Measurements from ENCODE around the gene CASTOR2.
"Not testable (repeated sequence)": the region's sequence is repeated elsewhere in the genome, so short reads cannot be mapped to it uniquely, and the experiment has no call there.

Gene CASTOR2

GRCh38 chr7:74963704-74964510 is 598 bp upstream of the CASTOR2 start:
- not testable (repeated sequence) for H3K36me3 ChIP-seq (ENCODE audit: insufficient read depth, low read length); H3K9me3 ChIP-seq (ENCODE audit: insufficient read depth, low read depth, low read length); H3K4me1 ChIP-seq (ENCODE audit: insufficient read depth, low read length); H3K27ac ChIP-seq (ENCODE audit: low read depth, low read length); H3K9ac ChIP-seq (ENCODE audit: low read depth, low read length); H3K27me3 ChIP-seq (ENCODE audit: insufficient read depth, low read length)
- H3K4me3 ChIP-seq (ENCODE audit: low read length), result peak overlapping the region; percentile 45
- WGBS, result 24% methylated on average over 10 of the region's 32 CpGs

- not testable (repeated sequence) for H3K4me1 ChIP-seq (ENCODE audit: insufficient read depth, low read length)
Measured at GRCh38 chr7:74966208-74966854, 1.8 kb downstream of the CASTOR2 start.

DNA sequence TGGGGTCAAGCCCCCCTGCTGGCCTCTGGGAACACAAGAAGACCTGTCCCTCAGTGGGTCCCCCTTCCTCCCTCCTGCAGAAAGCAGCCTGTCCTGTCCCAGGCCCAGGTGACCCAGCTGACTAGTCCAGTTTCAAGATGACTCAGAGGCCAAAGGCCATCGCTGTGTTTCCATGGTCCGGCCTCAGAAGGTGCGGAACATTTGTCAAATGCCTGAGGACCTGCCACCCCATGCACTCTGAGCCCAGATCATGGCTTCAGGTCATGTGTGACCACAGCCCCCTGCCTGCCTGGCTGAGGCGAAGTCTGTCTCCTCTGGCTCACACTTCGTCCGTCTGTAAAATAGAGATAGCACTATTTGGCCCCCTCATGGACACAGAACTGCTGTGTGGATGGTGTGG is 2.4 kb downstream of the CASTOR2 start:
- H3K36me3 ChIP-seq (ENCODE audit: insufficient read depth, low read length), result not testable (repeated sequence)
- no CpG with 5 or more reads among the region's 6 CpGs for WGBS

More at GRCh38 chr7:74966208-74966854, 1.8 kb downstream of the CASTOR2 start:
- not testable (repeated sequence) for H3K9ac ChIP-seq (ENCODE audit: low read depth, low read length); H3K9me3 ChIP-seq (ENCODE audit: insufficient read depth, low read depth, low read length); H3K27ac ChIP-seq (ENCODE audit: low read depth, low read length); H3K36me3 ChIP-seq (ENCODE audit: insufficient read depth, low read length); H3K27me3 ChIP-seq (ENCODE audit: insufficient read depth, low read length); H3K4me3 ChIP-seq (ENCODE audit: low read length)
- 40% methylated on average over 1 of the region's 16 CpGs for WGBS

GRCh38 chr7:74971431-74971830 is 6.9 kb downstream of the CASTOR2 start:
- WGBS, result no CpG with 5 or more reads among the region's 4 CpGs
- H3K27ac ChIP-seq (ENCODE audit: low read depth, low read length); H3K9ac ChIP-seq (ENCODE audit: low read depth, low read length); H3K27me3 ChIP-seq (ENCODE audit: insufficient read depth, low read length); H3K9me3 ChIP-seq (ENCODE audit: insufficient read depth, low read depth, low read length); H3K4me3 ChIP-seq (ENCODE audit: low read length); H3K4me1 ChIP-seq (ENCODE audit: insufficient read depth, low read length); H3K36me3 ChIP-seq (ENCODE audit: insufficient read depth, low read length): not testable (repeated sequence)

More for the DNA sequence above, 2.4 kb downstream of the CASTOR2 start:
- H3K27ac ChIP-seq (ENCODE audit: low read depth, low read length); H3K9me3 ChIP-seq (ENCODE audit: insufficient read depth, low read depth, low read length); H3K27me3 ChIP-seq (ENCODE audit: insufficient read depth, low read length); H3K4me3 ChIP-seq (ENCODE audit: low read length); H3K4me1 ChIP-seq (ENCODE audit: insufficient read depth, low read length); H3K9ac ChIP-seq (ENCODE audit: low read depth, low read length): not testable (repeated sequence)

DNA sequence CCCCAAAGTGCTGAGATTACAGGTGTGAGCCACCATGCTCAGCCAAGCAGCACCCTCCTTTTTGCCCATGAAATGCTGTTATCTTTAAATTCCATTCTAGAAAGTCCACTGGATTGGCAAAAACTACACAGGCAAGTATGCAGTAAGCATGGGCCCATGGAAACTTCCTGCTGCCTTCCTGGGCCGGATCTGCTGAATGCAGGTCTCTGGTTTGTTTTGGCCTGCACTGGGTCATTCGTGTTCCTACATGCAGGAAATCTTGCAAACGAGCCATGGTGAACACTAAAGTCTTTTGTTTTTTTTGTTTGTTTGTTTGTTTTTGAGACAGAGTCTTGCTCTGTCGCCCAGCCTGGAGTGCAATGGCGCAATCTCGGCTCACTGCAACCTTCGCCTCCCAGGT is 7.9 kb downstream of the CASTOR2 start:
- 100% methylated on average over 2 of the region's 7 CpGs for WGBS
- H3K36me3 ChIP-seq (ENCODE audit: insufficient read depth, low read length); H3K4me3 ChIP-seq (ENCODE audit: low read length); H3K27ac ChIP-seq (ENCODE audit: low read depth, low read length); H3K9me3 ChIP-seq (ENCODE audit: insufficient read depth, low read depth, low read length); H3K4me1 ChIP-seq (ENCODE audit: insufficient read depth, low read length); H3K9ac ChIP-seq (ENCODE audit: low read depth, low read length); H3K27me3 ChIP-seq (ENCODE audit: insufficient read depth, low read length): not testable (repeated sequence)

DNA sequence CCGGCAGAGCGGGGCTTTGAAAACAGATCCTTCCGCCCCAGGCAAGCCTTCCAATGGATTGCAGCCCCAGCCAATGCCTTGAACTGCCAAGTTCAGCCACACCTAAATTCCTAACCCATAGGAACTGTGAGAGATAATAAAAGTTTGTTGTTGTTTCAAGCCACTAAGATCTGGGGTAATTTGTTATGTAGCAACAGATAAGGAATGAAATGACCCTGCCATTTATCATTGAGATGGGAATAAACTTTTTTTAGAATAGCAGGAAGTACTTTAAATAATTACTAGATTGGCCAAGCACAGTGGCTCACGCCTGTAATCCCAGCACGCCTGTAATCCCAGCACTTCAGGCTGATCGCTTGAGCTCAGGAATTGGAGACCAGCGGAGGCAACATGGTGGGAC is 11.5 kb downstream of the CASTOR2 start:
- WGBS, result no CpG with 5 or more reads among the region's 7 CpGs
- H3K27ac ChIP-seq (ENCODE audit: low read depth, low read length); H3K9ac ChIP-seq (ENCODE audit: low read depth, low read length); H3K4me3 ChIP-seq (ENCODE audit: low read length); H3K4me1 ChIP-seq (ENCODE audit: insufficient read depth, low read length); H3K27me3 ChIP-seq (ENCODE audit: insufficient read depth, low read length); H3K9me3 ChIP-seq (ENCODE audit: insufficient read depth, low read depth, low read length); H3K36me3 ChIP-seq (ENCODE audit: insufficient read depth, low read length): not testable (repeated sequence)

DNA sequence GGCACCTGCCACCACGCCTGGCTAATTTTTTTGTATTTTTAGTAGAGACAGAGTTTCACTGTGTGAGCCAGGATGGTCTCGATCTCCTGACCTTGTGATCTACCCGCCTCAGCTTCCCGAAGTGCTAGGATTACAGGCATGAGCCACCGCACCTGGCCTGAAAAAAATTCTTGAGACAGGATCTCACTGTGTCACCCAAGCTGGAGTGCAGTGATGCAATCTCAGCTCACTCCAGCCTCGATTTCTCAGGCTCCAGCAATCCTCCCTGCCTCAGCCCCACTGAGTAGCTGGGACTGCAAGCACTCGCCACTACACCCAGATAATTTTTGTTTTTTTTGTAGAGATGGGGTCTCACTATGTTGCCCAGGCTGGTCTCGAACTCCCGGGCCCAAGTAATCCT is 13.0 kb downstream of the CASTOR2 start:
- H3K9ac ChIP-seq (ENCODE audit: low read depth, low read length); H3K27me3 ChIP-seq (ENCODE audit: insufficient read depth, low read length); H3K9me3 ChIP-seq (ENCODE audit: insufficient read depth, low read depth, low read length); H3K36me3 ChIP-seq (ENCODE audit: insufficient read depth, low read length); H3K27ac ChIP-seq (ENCODE audit: low read depth, low read length); H3K4me1 ChIP-seq (ENCODE audit: insufficient read depth, low read length); H3K4me3 ChIP-seq (ENCODE audit: low read length): not testable (repeated sequence)
- no CpG with 5 or more reads among the region's 9 CpGs for whole genome bisulfite sequencing

DNA sequence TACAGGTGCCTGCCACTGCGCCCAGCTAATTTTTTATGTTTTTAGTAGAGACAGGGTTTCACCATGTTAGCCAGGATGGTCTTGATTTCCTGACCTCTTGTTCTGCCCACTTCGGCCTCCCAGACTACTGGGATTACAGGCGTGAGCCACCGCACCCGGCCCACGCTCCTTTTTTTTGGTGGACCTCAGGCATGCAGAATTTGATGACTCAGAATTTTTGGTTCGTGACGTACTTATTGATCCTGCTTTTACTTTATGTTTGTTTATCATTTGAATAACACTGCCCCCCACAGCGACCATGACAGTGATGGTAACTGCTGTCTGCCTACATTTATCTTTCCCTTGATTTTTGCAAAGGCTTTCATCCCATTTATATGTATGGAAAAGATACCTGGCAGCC is 23.9 kb downstream of the CASTOR2 start:
- not testable (repeated sequence) for H3K9me3 ChIP-seq (ENCODE audit: insufficient read depth, low read depth, low read length); H3K36me3 ChIP-seq (ENCODE audit: insufficient read depth, low read length); H3K4me3 ChIP-seq (ENCODE audit: low read length); H3K4me1 ChIP-seq (ENCODE audit: insufficient read depth, low read length); H3K27me3 ChIP-seq (ENCODE audit: insufficient read depth, low read length); H3K9ac ChIP-seq (ENCODE audit: low read depth, low read length); H3K27ac ChIP-seq (ENCODE audit: low read depth, low read length)
- 92% methylated on average over 9 of the region's 9 CpGs for WGBS

DNA sequence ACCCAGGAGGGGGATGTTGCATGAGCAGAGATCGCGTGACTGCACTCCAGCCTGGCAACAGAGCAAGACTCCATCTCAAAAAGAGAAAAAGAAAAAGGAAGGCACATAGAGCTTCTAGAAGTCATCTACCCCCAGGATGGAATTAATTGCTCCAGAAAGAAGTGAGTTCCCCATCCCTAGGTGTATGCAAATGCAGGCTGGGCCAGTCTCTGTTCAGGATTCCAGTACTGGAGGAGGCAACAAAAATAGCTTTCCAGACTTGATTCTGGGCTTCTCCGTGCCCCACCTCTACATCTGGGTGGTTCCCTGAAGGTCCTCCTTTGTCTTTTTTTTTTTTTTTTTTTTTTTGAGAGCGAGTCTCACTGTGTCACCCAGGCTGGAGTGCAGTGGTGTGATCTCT is 28.6 kb downstream of the CASTOR2 start:
- no peak overlapping the region; the same call in 1 of the 2 replicates for H3K27ac ChIP-seq (ENCODE audit: low read depth, low read length)
- H3K27me3 ChIP-seq (ENCODE audit: insufficient read depth, low read length), result no peaks in the 10 kb centered on the region
- H3K36me3 ChIP-seq (ENCODE audit: insufficient read depth, low read length), result no peaks in the 10 kb centered on the region
- no peak overlapping the region for H3K4me3 ChIP-seq (ENCODE audit: low read length)
- H3K4me1 ChIP-seq (ENCODE audit: insufficient read depth, low read length), result peaks cover 11% of the 10 kb centered on the region
- H3K9ac ChIP-seq (ENCODE audit: low read depth, low read length), result no peak overlapping the region
- H3K9me3 ChIP-seq (ENCODE audit: insufficient read depth, low read depth, low read length), result no peaks in the 10 kb centered on the region
- 91% methylated on average over 3 of the region's 4 CpGs for WGBS

DNA sequence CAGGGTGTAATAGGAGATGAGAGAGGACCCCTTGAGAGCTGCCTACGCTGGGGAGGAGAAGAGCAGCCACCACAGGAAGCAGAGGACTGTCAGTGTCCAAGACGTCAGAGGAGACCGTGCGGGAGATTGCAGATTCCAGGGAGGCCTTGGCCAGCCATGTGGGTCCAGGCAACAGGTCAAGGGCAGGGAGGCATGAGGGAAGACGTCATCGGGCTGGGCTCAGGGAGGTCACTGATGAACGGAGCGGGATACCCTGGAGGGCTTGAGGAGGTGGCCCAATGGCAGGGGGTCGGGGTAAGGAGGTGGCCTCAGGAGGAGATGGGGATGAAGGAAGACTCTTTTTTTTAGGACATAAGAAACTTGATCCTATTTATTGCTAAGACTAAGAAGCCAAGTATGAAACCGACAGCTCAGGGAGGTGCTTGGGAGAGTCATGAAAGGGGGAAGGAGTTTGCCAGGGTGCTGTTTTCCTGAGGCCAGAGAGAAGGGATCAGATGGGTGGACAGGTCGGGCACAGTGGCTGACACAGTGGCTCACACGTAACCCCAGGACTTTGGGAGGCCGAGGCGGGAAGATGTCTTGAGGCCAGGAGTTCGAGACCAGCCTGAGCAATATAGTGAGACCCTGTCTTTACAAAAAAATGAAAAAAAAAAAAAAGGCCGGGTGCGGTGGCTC is 30.5 kb downstream of the CASTOR2 start:
- H3K9ac ChIP-seq (ENCODE audit: low read depth, low read length); H3K36me3 ChIP-seq (ENCODE audit: insufficient read depth, low read length); H3K9me3 ChIP-seq (ENCODE audit: insufficient read depth, low read depth, low read length); H3K27ac ChIP-seq (ENCODE audit: low read depth, low read length); H3K27me3 ChIP-seq (ENCODE audit: insufficient read depth, low read length); H3K4me3 ChIP-seq (ENCODE audit: low read length): not testable (repeated sequence)
- 85% methylated on average over 17 of the region's 17 CpGs for WGBS
- peaks cover 11% of the 10 kb centered on the region for H3K4me1 ChIP-seq (ENCODE audit: insufficient read depth, low read length)

- WGBS, result 96% methylated on average over 5 of the region's 5 CpGs
- not testable (repeated sequence) for H3K36me3 ChIP-seq (ENCODE audit: insufficient read depth, low read length); H3K9ac ChIP-seq (ENCODE audit: low read depth, low read length); H3K27ac ChIP-seq (ENCODE audit: low read depth, low read length); H3K27me3 ChIP-seq (ENCODE audit: insufficient read depth, low read length); H3K4me3 ChIP-seq (ENCODE audit: low read length); H3K9me3 ChIP-seq (ENCODE audit: insufficient read depth, low read depth, low read length)
- peaks cover 11% of the 10 kb centered on the region for H3K4me1 ChIP-seq (ENCODE audit: insufficient read depth, low read length)
Measured at GRCh38 chr7:74996361-74996760, 31.9 kb downstream of the CASTOR2 start.
